Measurements from ENCODE around the gene HYCC2.

- no peak for TF ChIP-seq CTCF (IDR thresholded peaks at IDR 0.05; ENCODE audit: insufficient read depth, low read depth, low read length)
- no peak for TF ChIP-seq EZH2 (IDR thresholded peaks at IDR 0.05; ENCODE audit: insufficient read depth, low read length)
Observed at GRCh38 chr2:201024518-201024917, 47.0 kb downstream of the HYCC2 start.

Measured in astrocyte (in vitro differentiated cells and primary cell).